HCT116 (cell line): ENCODE results near the gene TMEM150A.

Experiments
- CEBPB ChIP-seq: IDR thresholded peaks from 2 replicates; pipeline ENCODE4 v1.6.1; 2012; ENCODE audit warnings: low read depth
- EZH2 ChIP-seq: fragments of 200-600 bp; sonication (generic); IDR thresholded peaks from 2 replicates; pipeline ENCODE4 v1.6.1; 2017; ENCODE audit warnings: antibody characterized with exemption, mixed run types
- POLR2A ChIP-seq: IDR thresholded peaks from 2 replicates; pipeline ENCODE4 v1.7.0; 2011; ENCODE audit warnings: borderline replicate concordance; ENCODE audit not compliant: insufficient read depth, insufficient read length; ENCODE audit errors: extremely low read depth
- POLR2AphosphoS5 ChIP-seq: IDR thresholded peaks from 2 replicates; pipeline ENCODE4 v1.6.1; 2011; ENCODE audit warnings: mild to moderate bottlenecking, low read depth, low read length, moderate library complexity
- RAD21 ChIP-seq: IDR thresholded peaks from 2 replicates; pipeline ENCODE4 v1.6.1; 2012; ENCODE audit warnings: low read depth, mild to moderate bottlenecking
- SP1 ChIP-seq: IDR thresholded peaks from 2 replicates; pipeline ENCODE4 v1.6.1; 2012; ENCODE audit warnings: low read depth
- TCF7L2 ChIP-seq: IDR thresholded peaks from 2 replicates; pipeline ENCODE4 v1.7.0; 2011; ENCODE audit warnings: borderline replicate concordance, inconsistent platforms; ENCODE audit not compliant: insufficient read depth, insufficient read length; ENCODE audit errors: extremely low read depth
- YY1 ChIP-seq: IDR thresholded peaks from 2 replicates; pipeline ENCODE4 v1.6.1; 2011; ENCODE audit warnings: low read length, low read depth, moderate library complexity, mild to moderate bottlenecking; ENCODE audit not compliant: insufficient replicate concordance; ENCODE audit errors: extremely low read depth
- ZFX ChIP-seq: fragments of 450-650 bp; IDR thresholded peaks from 2 replicates; pipeline ENCODE4 v1.6.1; 2017
- TF ChIP-seq, protein P1 (sequence below), 3 experiments: fragments of 200-600 bp in 1 of 3; sonication (generic) in 1 of 3; IDR thresholded peaks in 2 of 3; conservative IDR thresholded peaks in 1 of 3; 2 replicates each; pipeline ENCODE4 v1.5.1; 2012 to 2017; ENCODE audit warnings: low read depth in 2 of 3, low read length in 2 of 3, antibody characterized with exemption in 1 of 3, borderline replicate concordance in 1 of 3, control low read depth in 1 of 3, mild to moderate bottlenecking in 1 of 3, mixed read lengths in 1 of 3, mixed run types in 1 of 3, moderate library complexity in 1 of 3; ENCODE audit not compliant: insufficient read depth in 1 of 3
- TF ChIP-seq, protein P2 (sequence below): IDR thresholded peaks from 2 replicates; pipeline ENCODE4 v1.6.1; 2012

DNA sequence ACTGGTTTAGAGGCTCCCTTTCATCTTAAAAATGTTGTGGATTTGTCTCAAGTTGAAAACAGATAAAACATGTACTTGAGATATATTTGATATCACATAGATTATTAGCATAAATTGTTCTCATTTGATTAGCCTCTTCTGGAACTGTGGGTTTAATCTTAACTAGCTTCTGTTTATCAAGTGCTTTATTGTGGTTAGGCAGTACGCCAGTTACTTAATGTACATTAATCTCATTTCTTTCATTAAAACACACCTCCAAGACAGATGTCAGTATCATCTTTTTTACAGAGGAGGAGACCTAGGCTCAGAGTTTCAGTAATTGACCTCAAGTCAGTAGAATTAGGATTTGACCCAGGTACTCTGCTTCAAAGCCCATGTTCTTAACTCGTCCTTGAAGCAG is 43.7 kb upstream of the TMEM150A start:
- TF ChIP-seq EZH2 (no peak), POLR2AphosphoS5 (no peak), RAD21 (no peak), YY1 (no peak), SP1 (no peak), ZFX (no peak), TCF7L2 (no peak), CEBPB (no peak), POLR2A (no peak)
- TF ChIP-seq, protein P1, sequence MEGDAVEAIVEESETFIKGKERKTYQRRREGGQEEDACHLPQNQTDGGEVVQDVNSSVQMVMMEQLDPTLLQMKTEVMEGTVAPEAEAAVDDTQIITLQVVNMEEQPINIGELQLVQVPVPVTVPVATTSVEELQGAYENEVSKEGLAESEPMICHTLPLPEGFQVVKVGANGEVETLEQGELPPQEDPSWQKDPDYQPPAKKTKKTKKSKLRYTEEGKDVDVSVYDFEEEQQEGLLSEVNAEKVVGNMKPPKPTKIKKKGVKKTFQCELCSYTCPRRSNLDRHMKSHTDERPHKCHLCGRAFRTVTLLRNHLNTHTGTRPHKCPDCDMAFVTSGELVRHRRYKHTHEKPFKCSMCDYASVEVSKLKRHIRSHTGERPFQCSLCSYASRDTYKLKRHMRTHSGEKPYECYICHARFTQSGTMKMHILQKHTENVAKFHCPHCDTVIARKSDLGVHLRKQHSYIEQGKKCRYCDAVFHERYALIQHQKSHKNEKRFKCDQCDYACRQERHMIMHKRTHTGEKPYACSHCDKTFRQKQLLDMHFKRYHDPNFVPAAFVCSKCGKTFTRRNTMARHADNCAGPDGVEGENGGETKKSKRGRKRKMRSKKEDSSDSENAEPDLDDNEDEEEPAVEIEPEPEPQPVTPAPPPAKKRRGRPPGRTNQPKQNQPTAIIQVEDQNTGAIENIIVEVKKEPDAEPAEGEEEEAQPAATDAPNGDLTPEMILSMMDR (IDR thresholded peaks at IDR 0.05 in 2 of 3, conservative IDR thresholded peaks at IDR 0.05 in 1 of 3; ENCODE audit: borderline replicate concordance in 1 of 3, insufficient read depth in 1 of 3, low read depth in 2 of 3, low read length in 2 of 3), result no peak
- TF ChIP-seq, protein P2, sequence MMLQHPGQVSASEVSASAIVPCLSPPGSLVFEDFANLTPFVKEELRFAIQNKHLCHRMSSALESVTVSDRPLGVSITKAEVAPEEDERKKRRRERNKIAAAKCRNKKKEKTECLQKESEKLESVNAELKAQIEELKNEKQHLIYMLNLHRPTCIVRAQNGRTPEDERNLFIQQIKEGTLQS, result no peak
